Activated T-helper 2 cell treated with anti-CD3 and anti-CD28 coated beads, Interferon-gamma antibody, Interleukin-2, Interleukin-4, amounts not matched to agents 10 μg/mL and 5 μg/mL and 100 μg/mL, durations not matched to agents 14 hours and 24 hours and 36 hours (primary cell): ENCODE data around the gene COP1. TPM values are rescaled to one million over a fixed set of nuclear protein-coding genes. Genes with fewer than 3 reads are reported as not detected.

Source experiments
- DNase-seq: peaks from one replicate; pipeline ENCODE4 v3.0.0; 2021; ENCODE audit warnings: low spot score
- H3K27ac Mint-ChIP-seq: one replicate; pipeline ENCODE4 v1.8.0; 2021; ENCODE audit warnings: mixed read lengths
- H3K27me3 Mint-ChIP-seq: one replicate; pipeline ENCODE4 v1.8.0; 2021; ENCODE audit warnings: low read depth, mixed read lengths
- H3K36me3 Mint-ChIP-seq: one replicate; pipeline ENCODE4 v1.8.0; 2021; ENCODE audit warnings: low read depth, mixed read lengths
- H3K4me1 Mint-ChIP-seq: one replicate; pipeline ENCODE4 v1.8.0; 2021; ENCODE audit warnings: low read depth, mixed read lengths
- H3K4me3 Mint-ChIP-seq: one replicate; pipeline ENCODE4 v1.8.0; 2021; ENCODE audit warnings: low read depth, mild to moderate bottlenecking, moderate library complexity, mixed read lengths
- H3K9me3 Mint-ChIP-seq: one replicate; pipeline ENCODE4 v1.8.0; 2021; ENCODE audit warnings: mixed read lengths
- intact Hi-C: fragments of 100-400 bp; cut with micrococcal nuclease; formaldehyde crosslinking; loops from one replicate; pipeline ENCODE4 v1.15.1; 2023
- total RNA-seq: library from RNA; stranded (reverse); gene quantifications from 2 replicates; pipeline ENCODE4 v1.2.3, GENCODE V29; 2022

Gene COP1
- total RNA-seq, 1 donor from 2014 or later: 47.5 TPM

- H3K4me3 Mint-ChIP-seq: no peak overlapping the region
- intact Hi-C loops: no loop called here
- peaks cover 3% of the 10 kb centered on the region for H3K9me3 Mint-ChIP-seq
- peaks cover 5% of the 10 kb centered on the region for H3K36me3 Mint-ChIP-seq
- DNase-seq: no peak
- H3K27ac Mint-ChIP-seq: no peak overlapping the region
- peaks cover 2% of the 10 kb centered on the region for H3K4me1 Mint-ChIP-seq
- H3K27me3 Mint-ChIP-seq: no peaks in the 10 kb centered on the region
Measured at GRCh38 chr1:175920381-175920780, 286.7 kb downstream of the COP1 start.

GRCh38 chr1:175919001-175919400, 288.1 kb downstream of the COP1 start:
- Mint-ChIP-seq H3K36me3 (no peaks in the 10 kb centered on the region), H3K4me1 (no peaks in the 10 kb centered on the region), H3K9me3 (no peaks in the 10 kb centered on the region), H3K4me3 (no peak overlapping the region), H3K27me3 (no peaks in the 10 kb centered on the region), H3K27ac (no peak overlapping the region)
- DNase-seq: no peak
- intact Hi-C loops: no loop called here

- intact Hi-C loops: no loop called here
- Mint-ChIP-seq H3K27ac (no peak overlapping the region), H3K9me3 (no peaks in the 10 kb centered on the region), H3K4me3 (no peak overlapping the region), H3K36me3 (no peaks in the 10 kb centered on the region), H3K27me3 (no peaks in the 10 kb centered on the region), H3K4me1 (no peaks in the 10 kb centered on the region)
- DNase-seq: no peak
Measured at GRCh38 chr1:175918364-175918801, 288.7 kb downstream of the COP1 start.

- Mint-ChIP-seq H3K27ac (no peak overlapping the region), H3K4me1 (no peaks in the 10 kb centered on the region), H3K9me3 (peaks cover 25% of the 10 kb centered on the region), H3K27me3 (no peaks in the 10 kb centered on the region), H3K36me3 (peaks cover 7% of the 10 kb centered on the region), H3K4me3 (no peak overlapping the region)
- DNase-seq: no peak
- intact Hi-C loops: no loop called here
Measured at GRCh38 chr1:175914115-175914514, 293.0 kb downstream of the COP1 start.

GRCh38 chr1:175911138-175911537, 295.9 kb downstream of the COP1 start:
- DNase-seq: no peak
- Mint-ChIP-seq H3K36me3 (peaks cover 7% of the 10 kb centered on the region), H3K27me3 (no peaks in the 10 kb centered on the region), H3K27ac (no peak overlapping the region), H3K9me3 (peaks cover 25% of the 10 kb centered on the region), H3K4me1 (no peaks in the 10 kb centered on the region), H3K4me3 (no peak overlapping the region)
- intact Hi-C loops: no loop called here

- H3K4me1 Mint-ChIP-seq: no peaks in the 10 kb centered on the region
Measured at GRCh38 chr1:175906370-175906769, 300.7 kb downstream of the COP1 start.

GRCh38 chr1:175904808-175905207, 302.3 kb downstream of the COP1 start:
- no peak for DNase-seq
- intact Hi-C loops: no loop called here
- H3K27ac Mint-ChIP-seq: no peak overlapping the region
- no peaks in the 10 kb centered on the region for H3K27me3 Mint-ChIP-seq
- no peak overlapping the region for H3K4me3 Mint-ChIP-seq
- no peaks in the 10 kb centered on the region for H3K36me3 Mint-ChIP-seq
- no peaks in the 10 kb centered on the region for H3K4me1 Mint-ChIP-seq
- H3K9me3 Mint-ChIP-seq: peaks cover 5% of the 10 kb centered on the region

More at GRCh38 chr1:175906370-175906769, 300.7 kb downstream of the COP1 start:
- H3K27ac Mint-ChIP-seq: no peak overlapping the region
- H3K4me3 Mint-ChIP-seq: no peak overlapping the region
- H3K9me3 Mint-ChIP-seq: peaks cover 18% of the 10 kb centered on the region
- H3K36me3 Mint-ChIP-seq: peaks cover 7% of the 10 kb centered on the region
- no peaks in the 10 kb centered on the region for H3K27me3 Mint-ChIP-seq
- intact Hi-C loops: no loop called here
- no peak for DNase-seq

GRCh38 chr1:175902281-175902680, 304.8 kb downstream of the COP1 start:
- Mint-ChIP-seq H3K4me3 (no peak overlapping the region), H3K9me3 (no peaks in the 10 kb centered on the region), H3K36me3 (no peaks in the 10 kb centered on the region), H3K27ac (no peak overlapping the region), H3K4me1 (no peaks in the 10 kb centered on the region), H3K27me3 (no peaks in the 10 kb centered on the region)
- no peak for DNase-seq
- intact Hi-C loops: no loop called here

GRCh38 chr1:175901076-175901836, 305.8 kb downstream of the COP1 start:
- DNase-seq: no peak
- Mint-ChIP-seq H3K4me3 (no peak overlapping the region), H3K27me3 (no peaks in the 10 kb centered on the region), H3K36me3 (no peaks in the 10 kb centered on the region), H3K4me1 (no peaks in the 10 kb centered on the region), H3K9me3 (no peaks in the 10 kb centered on the region), H3K27ac (no peak overlapping the region)
- intact Hi-C loops: no loop called here

- Mint-ChIP-seq H3K9me3 (no peaks in the 10 kb centered on the region), H3K4me1 (no peaks in the 10 kb centered on the region), H3K27me3 (no peaks in the 10 kb centered on the region), H3K36me3 (no peaks in the 10 kb centered on the region), H3K27ac (no peak overlapping the region), H3K4me3 (no peak overlapping the region)
- intact Hi-C loops: no loop called here
- no peak for DNase-seq
Measured at GRCh38 chr1:175900171-175900570, 306.9 kb downstream of the COP1 start.

GRCh38 chr1:175895966-175896365, 311.1 kb downstream of the COP1 start:
- no peaks in the 10 kb centered on the region for H3K36me3 Mint-ChIP-seq
- H3K27me3 Mint-ChIP-seq: no peaks in the 10 kb centered on the region
- H3K4me1 Mint-ChIP-seq: no peaks in the 10 kb centered on the region
- intact Hi-C loops: no loop called here
- H3K9me3 Mint-ChIP-seq: no peaks in the 10 kb centered on the region
- H3K27ac Mint-ChIP-seq: no peak overlapping the region
- DNase-seq: no peak
- no peak overlapping the region for H3K4me3 Mint-ChIP-seq
